Measurements from ENCODE around the gene NACC2.

The NACC2 gene

DNA sequence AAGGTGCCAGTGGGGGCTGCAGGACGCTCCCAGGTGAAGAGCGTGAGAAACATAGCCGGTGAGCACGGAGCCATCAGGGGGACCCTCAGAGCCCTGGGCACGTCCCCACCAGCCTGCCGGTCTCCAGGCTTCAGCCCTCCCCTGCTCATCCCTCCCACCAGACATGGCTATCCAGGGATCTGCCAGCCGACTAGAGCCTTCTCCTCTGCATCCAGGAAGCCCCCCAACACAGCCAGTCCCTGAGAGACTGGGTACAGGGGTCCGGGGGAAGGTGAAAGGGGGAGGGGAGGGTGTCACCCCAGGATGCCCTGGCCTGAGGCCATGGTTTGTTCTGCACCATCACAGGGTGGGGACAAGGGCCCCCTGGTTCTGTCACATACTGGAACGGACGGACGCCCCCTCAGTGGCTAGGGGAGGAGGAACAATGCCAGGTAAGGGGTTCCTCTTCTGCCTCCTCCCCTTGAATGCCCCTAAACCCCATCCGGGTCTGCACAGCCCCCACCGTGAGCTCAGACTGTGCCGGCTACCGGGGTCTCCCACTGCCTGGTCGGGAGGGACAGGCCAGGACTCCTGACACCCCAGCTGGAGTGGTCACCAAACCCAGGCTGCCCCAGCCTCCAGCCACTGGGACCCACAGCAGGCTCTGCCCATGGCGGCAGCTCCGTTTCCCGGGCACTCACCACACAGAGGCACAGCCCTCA is 34.3 kb downstream of the NACC2 start:
- H4K91ac ChIP-seq (ENCODE audit: low read depth, low read length, poor library complexity), result no peak overlapping the region
- no peak overlapping the region for H2AK5ac ChIP-seq (ENCODE audit: low read depth, low read length)
- no peak overlapping the region for H2BK5ac ChIP-seq (ENCODE audit: low read length)
- no peak overlapping the region for H2BK120ac ChIP-seq (ENCODE audit: low read depth, low read length)
- DNase-seq (ENCODE audit: low spot score), result no peak
- H3K14ac ChIP-seq (ENCODE audit: low read length), result no peak overlapping the region
- no peak overlapping the region for H3K27ac ChIP-seq (replicated peaks; ENCODE audit: low read length)
- no peak overlapping the region for H3K18ac ChIP-seq (ENCODE audit: low read length)
- no peaks in the 10 kb centered on the region for H3K9me3 ChIP-seq (replicated peaks in 1 of 2; ENCODE audit: control insufficient read depth in 2 of 2, insufficient read depth in 1 of 2, low read depth in 1 of 2, low read length in 2 of 2)
- H3K9ac ChIP-seq (ENCODE audit: low read depth, low read length, poor library complexity), result no peak overlapping the region
- H3K23ac ChIP-seq (ENCODE audit: low read depth, low read length, poor library complexity), result no peak overlapping the region
- WGBS, 2 donors (ENCODE audit: extremely low coverage in 2 of 2, insufficient read length in 2 of 2, insufficient replicate concordance in 1 of 2), result no CpG with 5 or more reads among the region's 19 CpGs
- no peak overlapping the region for H3K4me3 ChIP-seq (ENCODE audit: low read length in 2 of 2)
- no peak overlapping the region for H3K4ac ChIP-seq (ENCODE audit: low read length)
- no peak overlapping the region for H2BK12ac ChIP-seq (ENCODE audit: low read length)
- no peaks in the 10 kb centered on the region for H3K79me1 ChIP-seq (ENCODE audit: low read depth, low read length)
- no peaks in the 10 kb centered on the region for H3K36me3 ChIP-seq (replicated peaks in 1 of 2; ENCODE audit: control insufficient read depth in 2 of 2, insufficient read depth in 2 of 2, low read length in 2 of 2)
- peaks cover 8 to 15% of the 10 kb centered on the region in 2 donors for H3K4me1 ChIP-seq (ENCODE audit: control insufficient read depth in 2 of 2, insufficient read depth in 1 of 2, low read depth in 1 of 2, low read length in 2 of 2)
- no peak overlapping the region for H3K4me2 ChIP-seq (ENCODE audit: insufficient read depth, low read length, poor library complexity, severe bottlenecking)
- no peak overlapping the region for H4K8ac ChIP-seq (ENCODE audit: low read depth, low read length)
- H2BK15ac ChIP-seq (ENCODE audit: low read length), result no peak overlapping the region
- H3K27me3 ChIP-seq (ENCODE audit: control insufficient read depth in 3 of 3, insufficient read depth in 3 of 3, low read depth in 1 of 3, low read length in 3 of 3), result no peaks in the 10 kb centered on the region
- no peak overlapping the region for H2AFZ ChIP-seq (ENCODE audit: low read length)

DNA sequence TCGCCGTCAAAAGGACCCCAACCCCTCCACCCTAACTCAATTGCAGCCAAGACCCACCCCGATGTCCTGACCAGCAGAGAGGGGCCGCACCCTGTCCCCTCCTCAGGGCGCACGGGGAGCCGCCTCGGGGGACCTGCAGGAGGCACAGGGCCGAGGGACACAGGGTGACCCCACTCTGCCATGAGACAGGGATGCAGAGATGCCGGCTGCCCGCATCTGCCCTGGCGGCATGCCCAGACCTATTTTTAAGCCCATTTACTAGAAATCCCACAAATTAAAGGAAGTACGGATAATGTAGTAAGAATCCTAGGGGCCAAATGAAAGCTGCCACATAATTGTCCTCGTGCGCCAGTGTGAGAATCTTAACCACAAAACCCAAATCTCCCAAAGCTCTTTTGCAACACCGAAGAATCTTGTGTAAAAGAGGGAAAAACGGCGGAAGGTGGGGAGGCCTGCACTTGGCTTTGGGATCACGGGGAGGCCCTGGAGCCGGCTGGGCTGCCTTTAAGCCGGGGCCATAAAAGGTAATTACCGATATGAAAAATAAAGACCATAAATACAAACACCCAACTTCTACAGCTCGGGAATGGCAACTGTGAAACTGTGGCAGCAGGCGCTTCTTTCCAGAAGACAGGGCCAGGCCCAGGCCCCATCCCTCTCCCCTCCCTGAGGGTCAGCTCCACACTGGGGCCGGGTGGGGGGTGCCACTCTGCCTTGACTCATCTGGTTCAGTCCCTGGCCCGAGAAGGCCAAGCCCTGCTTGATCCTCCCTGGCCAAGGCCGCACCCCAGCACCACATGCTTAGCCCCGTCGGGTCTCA is 35.0 kb downstream of the NACC2 start:
- Histone ChIP-seq H2BK12ac (ENCODE audit: low read length) (no peak overlapping the region), H3K27me3 (ENCODE audit: control insufficient read depth in 3 of 3, insufficient read depth in 3 of 3, low read depth in 1 of 3, low read length in 3 of 3) (no peaks in the 10 kb centered on the region), H2AFZ (ENCODE audit: low read length) (no peak overlapping the region), H3K4me1 (ENCODE audit: control insufficient read depth in 2 of 2, insufficient read depth in 1 of 2, low read depth in 1 of 2, low read length in 2 of 2) (peaks cover 11 to 18% of the 10 kb centered on the region in 2 donors), H2AK5ac (ENCODE audit: low read depth, low read length) (peak overlapping the region; percentile 94), H3K14ac (ENCODE audit: low read length) (no peak overlapping the region), H3K27ac (replicated peaks; ENCODE audit: low read length) (no peak overlapping the region), H3K23ac (ENCODE audit: low read depth, low read length, poor library complexity) (no peak overlapping the region), H4K91ac (ENCODE audit: low read depth, low read length, poor library complexity) (no peak overlapping the region), H3K4me2 (ENCODE audit: insufficient read depth, low read length, poor library complexity, severe bottlenecking) (no peak overlapping the region), H3K18ac (ENCODE audit: low read length) (peak overlapping the region; percentile 35), H3K36me3 (replicated peaks in 1 of 2; ENCODE audit: control insufficient read depth in 2 of 2, insufficient read depth in 2 of 2, low read length in 2 of 2) (no peaks in the 10 kb centered on the region), H2BK5ac (ENCODE audit: low read length) (no peak overlapping the region), H3K9me3 (replicated peaks in 1 of 2; ENCODE audit: control insufficient read depth in 2 of 2, insufficient read depth in 1 of 2, low read depth in 1 of 2, low read length in 2 of 2) (no peaks in the 10 kb centered on the region), H3K79me1 (ENCODE audit: low read depth, low read length) (no peaks in the 10 kb centered on the region), H3K4ac (ENCODE audit: low read length) (no peak overlapping the region), H4K8ac (ENCODE audit: low read depth, low read length) (no peak overlapping the region), H3K4me3 (ENCODE audit: low read length in 2 of 2) (no peak overlapping the region), H2BK15ac (ENCODE audit: low read length) (peak overlapping the region; percentile 41), H3K9ac (ENCODE audit: low read depth, low read length, poor library complexity) (no peak overlapping the region), H2BK120ac (ENCODE audit: low read depth, low read length) (no peak overlapping the region)
- no CpG with 5 or more reads among the region's 29 CpGs for WGBS, 2 donors (ENCODE audit: extremely low coverage in 2 of 2, insufficient read length in 2 of 2, insufficient replicate concordance in 1 of 2)
- DNase-seq (ENCODE audit: low spot score), result no peak

DNA sequence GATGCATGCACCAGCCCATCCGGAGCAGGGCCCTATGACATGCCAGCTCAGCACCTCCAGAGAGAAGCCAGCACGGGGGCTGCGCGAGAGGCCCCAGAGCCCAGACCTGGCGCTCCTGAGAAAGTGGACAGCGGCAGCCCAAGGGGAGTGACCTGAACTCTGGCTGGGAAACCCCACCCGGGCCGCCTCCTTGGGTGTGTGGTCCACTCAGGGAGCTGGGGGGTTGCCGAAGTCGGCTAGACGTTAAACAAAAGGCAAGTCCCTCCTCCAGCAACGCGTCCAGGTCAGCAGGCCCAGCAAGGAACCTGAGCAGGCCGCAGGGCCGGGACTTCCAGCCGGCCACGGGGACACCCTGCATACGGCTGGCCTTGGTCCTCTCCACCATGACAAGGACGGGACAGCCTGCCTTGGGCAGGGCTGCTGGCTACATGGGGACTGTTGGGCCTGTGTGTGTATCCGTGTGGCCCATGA is 35.7 kb downstream of the NACC2 start:
- peaks cover 12 to 18% of the 10 kb centered on the region in 2 donors for H3K4me1 ChIP-seq (ENCODE audit: control insufficient read depth in 2 of 2, insufficient read depth in 1 of 2, low read depth in 1 of 2, low read length in 2 of 2)
- no peaks in the 10 kb centered on the region for H3K9me3 ChIP-seq (replicated peaks in 1 of 2; ENCODE audit: control insufficient read depth in 2 of 2, insufficient read depth in 1 of 2, low read depth in 1 of 2, low read length in 2 of 2)
- H4K91ac ChIP-seq (ENCODE audit: low read depth, low read length, poor library complexity), result no peak overlapping the region
- H3K36me3 ChIP-seq (replicated peaks in 1 of 2; ENCODE audit: control insufficient read depth in 2 of 2, insufficient read depth in 2 of 2, low read length in 2 of 2), result no peaks in the 10 kb centered on the region
- no peak overlapping the region for H3K27ac ChIP-seq (replicated peaks; ENCODE audit: low read length)
- no peak overlapping the region for H4K8ac ChIP-seq (ENCODE audit: low read depth, low read length)
- H3K23ac ChIP-seq (ENCODE audit: low read depth, low read length, poor library complexity), result no peak overlapping the region
- DNase-seq (ENCODE audit: low spot score), result no peak
- H3K4me2 ChIP-seq (ENCODE audit: insufficient read depth, low read length, poor library complexity, severe bottlenecking), result no peak overlapping the region
- H2AFZ ChIP-seq (ENCODE audit: low read length), result no peak overlapping the region
- no CpG with 5 or more reads among the region's 20 CpGs for WGBS, 2 donors (ENCODE audit: extremely low coverage in 2 of 2, insufficient read length in 2 of 2, insufficient replicate concordance in 1 of 2)
- no peak overlapping the region for H3K4ac ChIP-seq (ENCODE audit: low read length)
- no peak overlapping the region for H2BK120ac ChIP-seq (ENCODE audit: low read depth, low read length)
- peak overlapping the region; percentile 94 for H2AK5ac ChIP-seq (ENCODE audit: low read depth, low read length)
- no peak overlapping the region for H3K14ac ChIP-seq (ENCODE audit: low read length)
- H3K18ac ChIP-seq (ENCODE audit: low read length), result peak overlapping the region; percentile 35
- H2BK5ac ChIP-seq (ENCODE audit: low read length), result no peak overlapping the region
- H2BK12ac ChIP-seq (ENCODE audit: low read length), result no peak overlapping the region
- no peaks in the 10 kb centered on the region for H3K27me3 ChIP-seq (ENCODE audit: control insufficient read depth in 3 of 3, insufficient read depth in 3 of 3, low read depth in 1 of 3, low read length in 3 of 3)
- peak overlapping the region; percentile 41 for H2BK15ac ChIP-seq (ENCODE audit: low read length)
- peak overlapping the region; percentile 30 for H3K9ac ChIP-seq (ENCODE audit: low read depth, low read length, poor library complexity)
- H3K4me3 ChIP-seq (ENCODE audit: low read length in 2 of 2), result no peak overlapping the region
- H3K79me1 ChIP-seq (ENCODE audit: low read depth, low read length), result no peaks in the 10 kb centered on the region

DNA sequence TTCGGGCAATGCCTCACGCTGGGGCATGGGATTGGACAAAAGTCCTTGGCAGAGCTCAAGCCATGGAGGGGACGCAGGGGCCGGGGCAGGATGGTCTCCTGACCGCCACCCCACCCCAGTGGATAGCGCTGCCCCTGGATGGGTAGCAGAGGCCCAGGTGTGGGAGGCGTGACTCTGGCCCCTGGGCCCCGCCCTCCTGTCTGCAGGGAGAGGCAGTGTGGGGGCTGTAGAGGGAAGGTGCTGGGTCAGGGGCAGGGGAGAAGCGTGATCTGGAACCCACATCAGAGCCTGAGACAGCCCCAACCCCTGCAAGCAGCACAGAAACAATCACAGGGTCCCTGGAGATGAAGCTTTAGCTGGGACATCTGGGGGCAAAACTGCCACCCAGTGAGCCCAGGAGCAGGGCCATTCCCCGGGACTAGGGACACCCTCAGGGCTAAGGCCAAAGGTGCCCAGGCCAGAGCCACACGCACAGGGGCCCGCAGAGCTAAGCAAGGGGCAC is 36.2 kb downstream of the NACC2 start:
- Histone ChIP-seq H3K9ac (ENCODE audit: low read depth, low read length, poor library complexity) (no peak overlapping the region), H4K91ac (ENCODE audit: low read depth, low read length, poor library complexity) (no peak overlapping the region), H2BK12ac (ENCODE audit: low read length) (no peak overlapping the region), H3K4me1 (ENCODE audit: control insufficient read depth in 2 of 2, insufficient read depth in 1 of 2, low read depth in 1 of 2, low read length in 2 of 2) (peaks cover 16 to 21% of the 10 kb centered on the region in 2 donors), H3K4me2 (ENCODE audit: insufficient read depth, low read length, poor library complexity, severe bottlenecking) (no peak overlapping the region), H3K27me3 (ENCODE audit: control insufficient read depth in 3 of 3, insufficient read depth in 3 of 3, low read depth in 1 of 3, low read length in 3 of 3) (no peaks in the 10 kb centered on the region), H3K14ac (ENCODE audit: low read length) (peak overlapping the region; percentile 97), H2AK5ac (ENCODE audit: low read depth, low read length) (peak overlapping the region; percentile 57), H3K27ac (replicated peaks; ENCODE audit: low read length) (no peak overlapping the region), H2BK5ac (ENCODE audit: low read length) (no peak overlapping the region), H3K79me1 (ENCODE audit: low read depth, low read length) (no peaks in the 10 kb centered on the region), H3K36me3 (replicated peaks in 1 of 2; ENCODE audit: control insufficient read depth in 2 of 2, insufficient read depth in 2 of 2, low read length in 2 of 2) (no peaks in the 10 kb centered on the region), H2AFZ (ENCODE audit: low read length) (no peak overlapping the region), H3K4ac (ENCODE audit: low read length) (no peak overlapping the region), H3K18ac (ENCODE audit: low read length) (no peak overlapping the region), H2BK120ac (ENCODE audit: low read depth, low read length) (no peak overlapping the region), H3K9me3 (replicated peaks in 1 of 2; ENCODE audit: control insufficient read depth in 2 of 2, insufficient read depth in 1 of 2, low read depth in 1 of 2, low read length in 2 of 2) (no peaks in the 10 kb centered on the region), H3K23ac (ENCODE audit: low read depth, low read length, poor library complexity) (no peak overlapping the region), H4K8ac (ENCODE audit: low read depth, low read length) (no peak overlapping the region), H3K4me3 (ENCODE audit: low read length in 2 of 2) (no peak overlapping the region), H2BK15ac (ENCODE audit: low read length) (no peak overlapping the region)
- no peak for DNase-seq (ENCODE audit: low spot score)
- WGBS, 2 donors (ENCODE audit: extremely low coverage in 2 of 2, insufficient read length in 2 of 2, insufficient replicate concordance in 1 of 2), result no CpG with 5 or more reads among the region's 12 CpGs

Data from neuronal stem cell (in vitro differentiated cells).